C4-2B (cell line): ENCODE measurements around the gene RAB31.

Experiments used
- CTCF ChIP-seq: fragments of 450-650 bp; conservative IDR thresholded peaks from 2 replicates; pipeline ENCODE4 v1.5.1; 2017; ENCODE audit warnings: mild to moderate bottlenecking
- ZFX ChIP-seq: fragments of 450-650 bp; IDR thresholded peaks from 2 replicates; pipeline ENCODE4 v1.6.1; 2017

DNA sequence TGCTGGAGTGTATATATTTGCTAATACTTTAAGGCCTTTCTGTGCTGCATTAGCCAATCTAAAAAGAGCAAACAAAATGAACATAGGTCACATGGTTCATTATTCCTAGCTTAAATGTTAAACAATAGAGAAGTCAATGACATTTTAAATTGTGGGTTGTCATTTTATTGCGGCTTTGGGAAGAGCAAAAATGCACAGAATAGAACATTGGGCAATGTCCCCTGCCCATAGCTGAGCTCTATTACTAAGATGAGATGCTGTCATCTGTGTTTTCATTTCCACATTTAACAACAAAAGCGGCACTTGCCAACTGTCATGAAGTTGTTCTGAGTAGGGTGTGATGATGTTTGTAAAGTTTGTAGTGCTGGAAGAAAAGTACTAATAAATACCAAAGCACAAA lies 202.6 kb downstream of the RAB31 start:
- TF ChIP-seq CTCF (no peak), ZFX (no peak)
